NCI-H1048 (cell line): ENCODE results near the gene TM7SF2.

Experiments
- DNase-seq: peaks from one replicate; lab custom pipeline; 2025; lab: John Stamatoyannopoulos, UW

The TM7SF2 gene

DNA sequence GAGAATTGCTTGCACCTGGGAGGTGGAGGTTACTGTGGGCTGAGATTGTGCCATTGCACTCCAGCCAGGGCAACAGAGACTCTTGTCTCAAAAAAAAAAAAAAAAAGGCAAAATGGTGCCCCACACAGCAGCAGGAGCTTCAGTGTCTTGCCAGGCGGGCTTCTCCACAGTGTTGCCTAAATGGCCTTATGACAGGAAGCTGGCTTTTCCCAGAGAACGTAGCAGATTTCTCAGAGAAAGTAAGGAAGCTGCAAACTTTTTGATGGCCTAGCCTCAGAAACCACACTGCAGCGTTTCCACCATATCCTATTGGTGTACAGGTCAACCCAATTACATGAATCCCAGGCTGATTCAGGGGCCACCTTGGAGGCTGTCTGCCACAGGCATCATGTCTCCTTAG lies 45.7 kb downstream of the TM7SF2 start:
- no peak for DNase-seq

DNA sequence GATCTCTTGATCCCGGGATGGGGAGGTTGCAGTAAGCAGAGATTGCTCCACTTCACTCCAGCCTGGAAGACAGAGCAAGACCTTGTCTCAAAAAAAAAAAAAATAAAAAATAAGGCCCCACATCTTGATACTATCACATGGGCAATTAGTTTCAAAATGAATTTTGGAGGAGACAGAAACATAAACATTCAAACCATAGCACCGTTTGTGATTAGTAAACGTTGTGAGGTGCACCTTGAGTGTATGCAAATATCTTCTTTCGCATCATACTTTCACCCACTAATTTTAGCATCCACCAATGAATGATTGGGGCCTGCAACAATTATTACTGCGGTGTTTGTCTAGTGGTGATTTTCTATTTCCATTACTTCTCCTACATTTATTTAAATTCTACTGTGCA lies 47.3 kb downstream of the TM7SF2 start:
- DNase-seq = no peak

DNA sequence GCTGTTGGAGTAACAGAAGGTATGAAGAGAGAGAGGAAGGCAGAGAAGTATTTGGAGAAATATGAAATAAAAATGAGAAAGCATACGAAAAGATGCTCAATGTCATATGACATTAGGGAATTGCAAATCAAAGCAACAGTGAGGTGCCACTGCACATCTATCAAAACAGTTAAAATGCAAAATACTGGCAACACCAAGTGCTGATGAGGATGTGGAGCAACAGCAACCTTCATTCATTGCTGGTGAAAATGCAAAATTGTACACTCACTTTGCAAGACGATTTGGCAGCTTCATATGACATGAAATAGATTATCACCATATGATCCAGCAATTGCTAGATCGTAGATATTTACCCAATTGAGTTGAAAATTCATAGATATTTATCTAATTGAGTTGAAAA lies 49.0 kb downstream of the TM7SF2 start:
- no peak for DNase-seq

DNA sequence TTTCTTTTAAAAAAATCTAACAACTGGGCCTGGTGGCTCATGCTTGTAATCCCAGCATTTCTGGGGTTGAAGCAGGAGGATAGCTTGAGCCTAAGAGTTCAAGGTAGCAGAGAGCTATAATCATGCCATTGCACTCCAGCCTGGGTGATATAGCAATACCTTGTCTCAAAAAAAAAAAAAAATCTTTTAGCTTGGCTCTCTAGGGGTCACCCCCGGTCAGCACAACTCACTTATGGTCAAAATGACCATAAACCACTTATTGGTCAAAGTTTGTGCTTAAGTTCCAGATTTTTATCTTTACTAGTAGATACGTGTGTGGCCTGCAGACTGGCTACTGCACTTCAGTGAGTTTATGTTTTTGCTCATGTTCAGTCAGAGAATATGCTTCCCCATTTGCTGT lies 52.0 kb downstream of the TM7SF2 start:
- DNase-seq = no peak
